ENCODE measurements around the gene SLC7A8. TPM values are rescaled to one million over a fixed set of nuclear protein-coding genes. Genes with fewer than 3 reads are reported as not detected.

SLC7A8 gene
- total RNA-seq, 1 donor from 2014 or later: 2.3 TPM

DNA sequence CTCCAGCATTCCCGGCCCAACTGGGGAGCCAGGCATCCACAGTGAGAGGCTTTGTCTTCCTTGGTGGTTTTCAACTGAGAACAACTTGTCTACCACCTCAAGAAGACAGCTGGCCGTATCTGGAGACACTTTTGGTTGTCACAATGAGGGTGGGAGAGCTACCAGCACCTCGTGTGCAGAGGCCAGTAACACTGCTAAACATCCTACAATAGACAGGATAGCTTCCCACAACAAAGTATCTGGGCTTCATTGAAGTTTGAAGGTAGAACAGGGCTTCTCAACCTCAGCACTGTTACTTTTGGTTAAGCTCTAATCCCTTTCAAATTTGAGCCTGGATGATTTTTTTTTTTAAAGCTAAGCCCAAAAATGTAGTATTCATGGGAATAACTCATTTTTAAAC is 10.9 kb downstream of the SLC7A8 start:
- Histone ChIP-seq H3K36me3 (ENCODE audit: control insufficient read depth, insufficient read depth, low read length) (no peaks in the 10 kb centered on the region), H3K27me3 (ENCODE audit: control insufficient read depth, insufficient read depth, low read length) (no peaks in the 10 kb centered on the region), H3K4me3 (ENCODE audit: low read depth, low read length) (no peak overlapping the region)
- TF ChIP-seq, protein P1, sequence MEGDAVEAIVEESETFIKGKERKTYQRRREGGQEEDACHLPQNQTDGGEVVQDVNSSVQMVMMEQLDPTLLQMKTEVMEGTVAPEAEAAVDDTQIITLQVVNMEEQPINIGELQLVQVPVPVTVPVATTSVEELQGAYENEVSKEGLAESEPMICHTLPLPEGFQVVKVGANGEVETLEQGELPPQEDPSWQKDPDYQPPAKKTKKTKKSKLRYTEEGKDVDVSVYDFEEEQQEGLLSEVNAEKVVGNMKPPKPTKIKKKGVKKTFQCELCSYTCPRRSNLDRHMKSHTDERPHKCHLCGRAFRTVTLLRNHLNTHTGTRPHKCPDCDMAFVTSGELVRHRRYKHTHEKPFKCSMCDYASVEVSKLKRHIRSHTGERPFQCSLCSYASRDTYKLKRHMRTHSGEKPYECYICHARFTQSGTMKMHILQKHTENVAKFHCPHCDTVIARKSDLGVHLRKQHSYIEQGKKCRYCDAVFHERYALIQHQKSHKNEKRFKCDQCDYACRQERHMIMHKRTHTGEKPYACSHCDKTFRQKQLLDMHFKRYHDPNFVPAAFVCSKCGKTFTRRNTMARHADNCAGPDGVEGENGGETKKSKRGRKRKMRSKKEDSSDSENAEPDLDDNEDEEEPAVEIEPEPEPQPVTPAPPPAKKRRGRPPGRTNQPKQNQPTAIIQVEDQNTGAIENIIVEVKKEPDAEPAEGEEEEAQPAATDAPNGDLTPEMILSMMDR (IDR thresholded peaks at IDR 0.05; ENCODE audit: insufficient read depth, low read length, poor library complexity, severe bottlenecking): no peak
- DNase-seq (ENCODE audit: low read depth): no peak

DNA sequence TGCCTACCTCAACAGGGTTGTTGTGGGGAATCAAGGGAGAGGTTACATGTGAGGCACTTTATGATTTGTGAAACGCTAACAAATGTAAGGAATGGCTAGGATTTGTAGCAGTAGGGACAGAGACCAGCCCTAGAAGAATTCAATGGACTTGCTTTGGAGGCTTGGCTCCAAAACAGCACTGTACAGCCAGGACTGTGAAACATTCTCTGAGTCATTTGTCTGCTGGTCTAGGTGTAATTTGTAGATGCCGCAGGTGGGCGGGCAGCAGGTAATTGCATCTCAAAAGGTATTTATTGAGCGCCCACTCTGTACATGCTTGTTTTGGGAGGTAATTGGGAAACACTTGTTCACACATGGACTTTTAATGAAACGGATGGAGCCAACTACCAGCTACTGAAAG is 11.4 kb downstream of the SLC7A8 start:
- Histone ChIP-seq H3K27me3 (ENCODE audit: control insufficient read depth, insufficient read depth, low read length) (no peaks in the 10 kb centered on the region), H3K36me3 (ENCODE audit: control insufficient read depth, insufficient read depth, low read length) (no peaks in the 10 kb centered on the region), H3K4me3 (ENCODE audit: low read depth, low read length) (no peak overlapping the region)
- DNase-seq (ENCODE audit: low read depth): no peak
- TF ChIP-seq, protein P1 (IDR thresholded peaks at IDR 0.05; ENCODE audit: insufficient read depth, low read length, poor library complexity, severe bottlenecking): no peak

DNA sequence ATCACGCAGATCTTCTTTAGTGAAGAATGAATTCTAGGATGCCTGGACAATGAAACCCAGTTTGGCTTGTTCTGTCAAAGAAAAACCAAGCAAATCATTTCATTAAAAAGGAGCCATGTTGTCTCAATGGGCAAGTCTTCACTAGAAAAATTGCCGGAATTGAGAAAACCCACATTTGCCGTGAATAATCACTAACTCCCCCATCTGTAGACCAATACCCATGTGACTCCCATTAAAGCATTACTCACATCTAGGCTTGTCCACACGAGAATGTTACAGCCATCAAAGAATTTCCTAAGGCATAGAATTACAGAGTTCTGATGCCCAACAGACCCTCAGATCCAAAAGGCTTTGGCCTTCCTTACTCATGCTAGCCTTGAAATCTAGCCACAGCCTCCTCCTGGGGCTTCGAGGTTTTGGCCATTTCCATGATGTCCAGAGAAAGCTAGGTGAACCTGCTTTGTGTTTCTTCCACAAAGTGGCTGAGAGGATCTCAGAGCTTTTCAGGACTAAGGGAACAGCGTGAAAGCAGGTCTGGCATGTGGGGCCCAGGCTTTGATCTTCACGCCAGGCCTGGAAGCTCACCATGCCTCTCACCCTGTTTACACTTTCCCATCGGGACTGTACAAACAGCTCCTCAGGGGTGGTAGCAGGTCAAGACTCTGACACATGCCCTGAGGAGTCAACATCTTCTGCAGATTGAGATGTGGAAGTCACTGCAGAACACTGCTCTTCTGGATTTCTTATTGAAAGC is 12.1 kb downstream of the SLC7A8 start:
- TF ChIP-seq, protein P1 (IDR thresholded peaks at IDR 0.05; ENCODE audit: insufficient read depth, low read length, poor library complexity, severe bottlenecking): no peak
- Histone ChIP-seq H3K36me3 (ENCODE audit: control insufficient read depth, insufficient read depth, low read length) (no peaks in the 10 kb centered on the region), H3K4me3 (ENCODE audit: low read depth, low read length) (no peak overlapping the region), H3K27me3 (ENCODE audit: control insufficient read depth, insufficient read depth, low read length) (no peaks in the 10 kb centered on the region)
- DNase-seq (ENCODE audit: low read depth): no peak

DNA sequence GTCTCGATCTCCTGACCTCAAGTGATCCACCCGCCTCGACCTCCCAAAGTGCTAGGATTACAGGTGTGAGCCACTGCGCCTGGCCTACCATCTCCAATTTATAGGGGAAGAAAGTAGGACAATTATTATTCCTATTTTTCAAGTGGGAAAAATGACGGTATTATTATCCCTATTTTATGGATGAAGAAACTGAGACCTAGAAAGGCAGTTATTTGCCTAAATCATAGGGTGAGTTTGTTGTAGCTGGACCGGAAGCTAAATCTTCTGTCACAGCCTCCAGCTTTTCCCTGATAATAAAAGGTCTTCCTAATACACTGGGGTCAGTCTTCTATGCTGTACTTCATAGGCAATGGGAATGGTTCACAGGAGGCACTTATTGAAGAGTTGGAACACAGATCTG is 13.8 kb downstream of the SLC7A8 start:
- TF ChIP-seq, protein P1 (IDR thresholded peaks at IDR 0.05; ENCODE audit: insufficient read depth, low read length, poor library complexity, severe bottlenecking): no peak
- no peaks in the 10 kb centered on the region for H3K27me3 ChIP-seq (ENCODE audit: control insufficient read depth, insufficient read depth, low read length)
- H3K36me3 ChIP-seq (ENCODE audit: control insufficient read depth, insufficient read depth, low read length): no peaks in the 10 kb centered on the region
- H3K4me3 ChIP-seq (ENCODE audit: low read depth, low read length): no peak overlapping the region
- no peak for DNase-seq (ENCODE audit: low read depth)

DNA sequence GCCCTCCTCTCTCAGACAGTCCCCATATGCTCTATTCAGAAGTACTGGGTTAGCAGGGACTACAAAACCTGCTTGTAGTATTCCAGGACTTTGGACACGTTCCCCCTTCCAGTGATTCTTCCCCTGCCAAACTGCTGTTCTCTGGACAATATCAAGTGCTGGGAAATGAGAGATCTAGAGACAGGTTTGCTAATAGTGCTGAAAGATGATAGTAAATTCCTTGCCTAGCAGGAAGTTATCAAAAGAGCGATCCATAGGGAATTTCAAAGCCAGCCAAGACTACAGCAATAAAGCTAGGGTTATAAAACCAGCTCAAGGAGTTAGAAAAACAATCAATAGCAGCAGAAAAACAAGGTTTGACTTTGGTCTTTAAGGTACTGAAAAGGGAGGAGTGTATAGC is 15.2 kb downstream of the SLC7A8 start:
- DNase-seq (ENCODE audit: low read depth): no peak
- TF ChIP-seq, protein P1 (IDR thresholded peaks at IDR 0.05; ENCODE audit: insufficient read depth, low read length, poor library complexity, severe bottlenecking): no peak
- H3K4me3 ChIP-seq (ENCODE audit: low read depth, low read length): no peak overlapping the region
- no peaks in the 10 kb centered on the region for H3K36me3 ChIP-seq (ENCODE audit: control insufficient read depth, insufficient read depth, low read length)
- no peaks in the 10 kb centered on the region for H3K27me3 ChIP-seq (ENCODE audit: control insufficient read depth, insufficient read depth, low read length)

Measured in kidney epithelial cell (primary cell).